Ectodermal cell (in vitro differentiated cells): ENCODE results near the gene CHRDL1.
"Not testable (repeated sequence)": the region's sequence is repeated elsewhere in the genome, so short reads cannot be mapped to it uniquely, and the experiment has no call there.

Source experiments
- H3K27ac ChIP-seq: 2 replicates; pipeline ENCODE4 v1.7.0; 2013; ENCODE audit warnings: mild to moderate bottlenecking, low read depth, low read length; ENCODE audit not compliant: insufficient read depth, poor library complexity, severe bottlenecking
- H3K27me3 ChIP-seq: 2 replicates; pipeline ENCODE4 v1.7.0; 2013; ENCODE audit warnings: mild to moderate bottlenecking, low read length; ENCODE audit not compliant: insufficient read depth, control insufficient read depth, poor library complexity, severe bottlenecking
- H3K36me3 ChIP-seq: one replicate; pipeline ENCODE4 v1.7.0; 2013; ENCODE audit warnings: low read length; ENCODE audit not compliant: control insufficient read depth, insufficient read depth
- H3K4me1 ChIP-seq: one replicate; pipeline ENCODE4 v1.7.0; 2013; ENCODE audit warnings: low read length; ENCODE audit not compliant: control insufficient read depth, insufficient read depth
- H3K4me3 ChIP-seq: 2 replicates; pipeline ENCODE4 v1.7.0; 2013; ENCODE audit warnings: low read depth, low read length, control low read depth; ENCODE audit not compliant: insufficient read depth
- H3K9me3 ChIP-seq: 2 replicates; pipeline ENCODE4 v1.7.0; 2013; ENCODE audit warnings: mild to moderate bottlenecking, low read length, moderate library complexity; ENCODE audit not compliant: control insufficient read depth
- WGBS, 2 experiments: methylation state at CpG; one replicate each; pipeline ENCODE4 v1.1.7; 2013; ENCODE audit warnings: missing lambda C conversion rate in 2 of 2; 5-methylcytosine and 5-hydroxymethylcytosine counted together

The CHRDL1 gene

GRCh38 chrX:110671068-110671803, 124.4 kb downstream of the CHRDL1 start:
- Histone ChIP-seq H3K9me3 (no peaks in the 10 kb centered on the region), H3K27ac (no peak overlapping the region), H3K4me1 (no peaks in the 10 kb centered on the region), H3K36me3 (no peaks in the 10 kb centered on the region), H3K4me3 (no peak overlapping the region), H3K27me3 (no peaks in the 10 kb centered on the region)
- 88 to 98% methylated on average over 3 of the region's 3 CpGs for WGBS, 2 experiments

GRCh38 chrX:110669572-110669971, 126.0 kb downstream of the CHRDL1 start:
- 100% methylated on average over 1 of the region's 1 CpG for WGBS, 2 experiments
- no peaks in the 10 kb centered on the region for H3K36me3 ChIP-seq

GRCh38 chrX:110667706-110668105, 127.9 kb downstream of the CHRDL1 start:
- H3K36me3 ChIP-seq: no peaks in the 10 kb centered on the region
- H3K9me3 ChIP-seq: no peaks in the 10 kb centered on the region
- H3K27ac ChIP-seq: no peak overlapping the region
- 6 to 7% methylated on average over 5 to 6 of the region's 6 CpGs for WGBS, 2 experiments
- no peaks in the 10 kb centered on the region for H3K4me1 ChIP-seq
- no peaks in the 10 kb centered on the region for H3K27me3 ChIP-seq
- no peak overlapping the region for H3K4me3 ChIP-seq

More at GRCh38 chrX:110669572-110669971, 126.0 kb downstream of the CHRDL1 start:
- H3K27me3 ChIP-seq: no peaks in the 10 kb centered on the region
- H3K27ac ChIP-seq: no peak overlapping the region
- H3K4me3 ChIP-seq: no peak overlapping the region
- H3K9me3 ChIP-seq: no peaks in the 10 kb centered on the region
- H3K4me1 ChIP-seq: no peaks in the 10 kb centered on the region

DNA sequence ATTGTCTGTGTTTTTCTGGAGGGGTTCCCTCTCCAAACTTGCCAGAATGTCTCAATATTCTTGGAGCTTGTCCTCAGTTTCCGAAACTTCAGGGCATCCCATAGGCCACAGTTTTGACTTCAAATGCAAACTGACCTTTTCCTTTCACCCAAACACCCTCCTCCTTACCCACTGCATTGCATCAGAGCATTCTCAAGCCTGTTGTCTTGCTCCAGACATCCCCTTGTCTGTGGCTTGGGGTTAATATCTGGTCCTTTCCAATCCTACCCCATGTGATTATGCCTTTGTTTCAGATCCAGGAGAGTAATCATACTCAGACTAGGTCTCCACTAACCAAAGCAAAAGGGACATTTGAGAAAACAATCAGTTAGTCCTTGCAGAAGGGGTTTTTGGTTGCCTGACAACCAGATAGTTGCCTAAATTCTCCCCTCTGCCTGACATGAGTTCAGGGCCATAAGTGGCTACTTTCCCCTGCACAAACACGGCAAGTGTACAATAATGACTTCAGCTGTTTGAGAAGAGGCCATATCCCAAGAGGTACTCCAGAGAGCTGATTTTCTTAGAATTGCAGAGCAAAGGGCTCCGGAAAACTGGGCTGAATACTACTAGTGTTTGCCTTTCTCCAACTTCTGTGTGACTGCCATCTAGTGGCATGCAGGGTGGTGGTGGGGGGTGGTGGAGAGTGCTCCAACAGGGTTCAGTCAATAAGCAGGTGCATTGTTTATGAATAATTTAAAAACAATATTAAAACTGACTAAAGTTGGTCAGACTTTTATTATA, 130.2 kb downstream of the CHRDL1 start:
- Histone ChIP-seq H3K9me3 (no peaks in the 10 kb centered on the region), H3K27me3 (no peaks in the 10 kb centered on the region), H3K4me1 (no peaks in the 10 kb centered on the region), H3K36me3 (no peaks in the 10 kb centered on the region), H3K27ac (no peak overlapping the region), H3K4me3 (no peak overlapping the region)
- WGBS, 2 experiments: 46 to 51% methylated on average over 3 of the region's 3 CpGs

GRCh38 chrX:110657073-110657472, 138.5 kb downstream of the CHRDL1 start:
- H3K9me3 ChIP-seq: no peaks in the 10 kb centered on the region
- no peak overlapping the region for H3K4me3 ChIP-seq
- WGBS, 2 experiments: 81 to 94% methylated on average over 6 of the region's 6 CpGs
- H3K36me3 ChIP-seq: no peaks in the 10 kb centered on the region
- H3K27ac ChIP-seq: no peak overlapping the region
- H3K27me3 ChIP-seq: no peaks in the 10 kb centered on the region
- no peaks in the 10 kb centered on the region for H3K4me1 ChIP-seq

- not testable (repeated sequence) for H3K36me3 ChIP-seq
Observed at GRCh38 chrX:110654280-110654679, 141.3 kb downstream of the CHRDL1 start.

GRCh38 chrX:110646386-110646785, 149.2 kb downstream of the CHRDL1 start:
- WGBS, 2 experiments: 91% methylated on average over 1 of the region's 1 CpG; no CpG with 5 or more reads in 1 of the 2 experiments
- Histone ChIP-seq H3K27ac (no peak overlapping the region), H3K9me3 (no peaks in the 10 kb centered on the region), H3K4me1 (no peaks in the 10 kb centered on the region), H3K4me3 (no peak overlapping the region), H3K27me3 (no peaks in the 10 kb centered on the region), H3K36me3 (no peaks in the 10 kb centered on the region)

More at GRCh38 chrX:110654280-110654679, 141.3 kb downstream of the CHRDL1 start:
- H3K4me3 ChIP-seq, H3K9me3 ChIP-seq, H3K27ac ChIP-seq, H3K27me3 ChIP-seq, H3K4me1 ChIP-seq: not testable (repeated sequence)
